Cardiac fibroblast (primary cell): ENCODE data around the gene PTEN.
"Not testable (repeated sequence)": the region's sequence is repeated elsewhere in the genome, so short reads cannot be mapped to it uniquely, and the experiment has no call there.

ENCODE experiments used
- DNase-seq, 2 donors: peaks; one replicate each; pipeline versions ENCODE4 v3.0.0 to v3.0.0-alpha.2; 2010; ENCODE audit warnings: low read depth in 2 of 2
- H3K4me3 ChIP-seq, 2 donors: replicated peaks in 1 of 2; 1 replicate in 1 of 2; 2 replicates in 1 of 2; pipeline ENCODE4 v1.5.1; 2011; ENCODE audit warnings: low read depth in 2 of 2, low read length in 2 of 2, mild to moderate bottlenecking in 2 of 2, moderate library complexity in 1 of 2
- CTCF ChIP-seq: IDR thresholded peaks from one replicate; pipeline ENCODE4 v1.5.1; 2011; ENCODE audit warnings: low read depth, mild to moderate bottlenecking, low read length, inconsistent platforms

PTEN gene

GRCh38 chr10:87845624-87845998 lies 17.8 kb upstream of the PTEN start:
- no peak for TF ChIP-seq CTCF
- no peak overlapping the region for H3K4me3 ChIP-seq
- DNase-seq: no peak

- no peak for TF ChIP-seq CTCF
- no peak overlapping the region for H3K4me3 ChIP-seq
- DNase-seq: peak; percentile 78 to 92
Observed at GRCh38 chr10:87846023-87846422, 17.4 kb upstream of the PTEN start.

GRCh38 chr10:87846711-87847110 lies 16.7 kb upstream of the PTEN start:
- DNase-seq: not testable (repeated sequence)

GRCh38 chr10:87847550-87847949 lies 15.9 kb upstream of the PTEN start:
- no peak for TF ChIP-seq CTCF
- peak in 1 of 2 donors; percentile 53 for DNase-seq
- no peak overlapping the region for H3K4me3 ChIP-seq

More at GRCh38 chr10:87846711-87847110, 16.7 kb upstream of the PTEN start:
- not testable (repeated sequence) for H3K4me3 ChIP-seq

GRCh38 chr10:87849001-87849400 lies 14.4 kb upstream of the PTEN start:
- H3K4me3 ChIP-seq: no peak overlapping the region
- no peak for TF ChIP-seq CTCF
- DNase-seq: no peak

GRCh38 chr10:87850742-87851205 lies 12.7 kb upstream of the PTEN start:
- peak; percentile 77 to 83 for DNase-seq
- H3K4me3 ChIP-seq: no peak overlapping the region
- TF ChIP-seq CTCF: peak; percentile 72

- no peak for TF ChIP-seq CTCF
- H3K4me3 ChIP-seq: no peak overlapping the region
- DNase-seq: no peak
Observed at GRCh38 chr10:87852089-87852488, 11.3 kb upstream of the PTEN start.

GRCh38 chr10:87855247-87855646 lies 8.2 kb upstream of the PTEN start:
- DNase-seq, H3K4me3 ChIP-seq: not testable (repeated sequence)

GRCh38 chr10:87855665-87856064 lies 7.8 kb upstream of the PTEN start:
- DNase-seq, H3K4me3 ChIP-seq: not testable (repeated sequence)
